Measurements from ENCODE around the gene VTCN1.
"Not testable (repeated sequence)": the region's sequence is repeated elsewhere in the genome, so short reads cannot be mapped to it uniquely, and the experiment has no call there.

VTCN1 gene, protein sequence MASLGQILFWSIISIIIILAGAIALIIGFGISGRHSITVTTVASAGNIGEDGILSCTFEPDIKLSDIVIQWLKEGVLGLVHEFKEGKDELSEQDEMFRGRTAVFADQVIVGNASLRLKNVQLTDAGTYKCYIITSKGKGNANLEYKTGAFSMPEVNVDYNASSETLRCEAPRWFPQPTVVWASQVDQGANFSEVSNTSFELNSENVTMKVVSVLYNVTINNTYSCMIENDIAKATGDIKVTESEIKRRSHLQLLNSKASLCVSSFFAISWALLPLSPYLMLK

DNA sequence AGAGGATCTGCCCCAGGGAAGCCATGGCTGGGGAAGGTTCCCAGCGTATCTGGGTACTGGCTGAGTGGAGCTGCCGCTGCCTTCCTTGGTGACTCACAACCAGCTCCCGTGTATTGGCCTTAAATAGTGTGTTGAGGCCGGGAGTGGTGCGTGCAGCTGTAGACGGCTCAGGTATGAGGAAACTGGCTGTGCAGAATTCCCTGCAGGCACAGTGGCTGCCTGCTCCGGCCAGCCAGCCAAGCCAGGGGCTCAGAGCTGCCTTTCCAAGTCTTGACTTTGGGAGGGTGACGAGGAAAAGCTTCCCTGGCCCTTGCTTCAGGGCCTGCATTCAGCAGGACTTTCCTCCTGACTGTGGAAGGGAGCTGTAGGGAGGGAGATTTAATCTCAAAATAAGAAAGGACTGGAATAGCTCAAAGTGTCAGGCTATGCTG, at the start of gene VTCN1:
Gene VTCN1, minus strand, starts transcription at position 97 of the 431 bp plus-strand sequence. Its CDS starts 72 bp downstream, at position 25.
- no peak for DNase-seq

DNA sequence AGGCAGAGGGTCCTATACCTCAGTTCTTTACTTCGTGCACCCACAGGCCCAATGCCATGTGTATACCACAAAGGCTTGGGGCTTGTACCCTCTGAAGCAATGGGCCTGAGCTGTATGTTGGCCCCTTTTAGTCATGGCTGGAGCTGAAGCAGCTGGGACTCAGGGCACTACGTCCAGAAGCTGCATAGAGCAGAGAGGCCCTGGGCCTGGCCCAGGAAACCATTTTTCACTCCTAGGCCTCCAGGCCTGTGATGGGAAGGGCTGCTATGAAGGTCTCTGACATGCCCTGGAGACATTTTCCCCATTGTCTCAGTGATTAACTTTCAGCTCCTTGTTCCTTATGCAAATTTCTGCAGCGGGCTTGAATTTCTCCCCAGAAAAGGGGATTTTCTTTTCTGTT, 48.1 kb upstream of the VTCN1 start:
- no peak for DNase-seq

DNA sequence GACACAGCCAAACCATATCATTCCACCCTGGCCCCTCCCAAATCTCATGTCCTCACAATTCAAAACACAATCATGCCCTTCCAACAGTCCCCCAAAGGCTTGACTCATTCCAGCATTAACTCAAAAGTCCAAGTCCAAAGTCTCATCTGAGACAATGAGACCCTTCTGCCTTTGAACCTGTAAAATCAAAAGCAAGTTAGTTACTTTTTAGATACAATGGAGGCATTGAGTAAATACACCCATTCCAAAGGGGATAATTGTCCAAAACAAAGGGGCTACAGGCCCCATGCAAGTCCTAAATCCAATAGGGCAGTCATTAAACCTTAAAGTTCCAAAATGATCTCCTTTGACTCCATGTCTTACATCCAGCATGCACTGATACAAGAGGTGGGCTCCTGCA, 47.3 kb upstream of the VTCN1 start:
- DNase-seq = not testable (repeated sequence)

DNA sequence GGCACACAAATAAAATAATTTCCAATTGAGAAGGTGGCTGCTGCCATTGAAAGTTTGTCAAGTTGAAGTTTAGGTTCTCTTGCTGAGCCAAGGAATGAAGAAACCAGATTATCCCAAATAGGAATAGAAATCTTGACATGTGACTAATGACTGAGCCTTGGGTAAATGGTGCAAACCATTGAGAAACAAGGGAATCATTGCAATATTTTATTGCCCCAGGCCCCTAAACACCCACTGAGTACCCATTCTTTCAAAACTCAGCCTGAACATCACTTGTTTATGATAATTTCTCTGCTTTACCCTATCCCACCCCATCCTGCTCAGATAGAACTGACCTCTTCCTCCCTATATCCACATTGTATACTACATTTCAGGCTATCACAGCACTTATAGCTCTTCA, 46.6 kb upstream of the VTCN1 start:
- no peak for DNase-seq

DNA sequence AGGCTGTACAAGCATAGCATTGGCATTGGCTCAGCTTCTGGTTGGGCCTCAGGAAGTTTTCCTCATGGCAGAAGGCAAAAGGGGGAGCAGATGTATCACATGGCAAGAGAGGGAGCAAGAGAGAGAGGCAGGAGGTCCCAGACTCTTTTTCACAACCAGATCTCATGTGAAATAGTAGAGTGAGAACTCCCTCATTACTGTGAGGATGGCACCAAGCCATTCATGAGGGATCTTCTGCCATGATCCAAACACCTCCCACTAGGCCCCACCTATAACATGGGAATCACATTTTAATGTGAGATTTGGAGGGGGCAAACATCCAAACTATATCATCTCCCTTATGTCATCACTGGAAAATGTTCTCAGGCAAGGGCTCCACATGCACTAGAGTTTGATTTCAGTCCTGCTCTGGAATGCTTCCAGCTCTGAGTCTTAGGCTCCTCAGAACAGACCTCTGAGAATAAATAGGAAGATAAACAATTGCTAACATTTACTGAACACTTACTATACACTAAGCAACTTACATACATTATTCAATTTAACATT, 39.4 kb upstream of the VTCN1 start:
- peak; percentile 23 for DNase-seq

DNA sequence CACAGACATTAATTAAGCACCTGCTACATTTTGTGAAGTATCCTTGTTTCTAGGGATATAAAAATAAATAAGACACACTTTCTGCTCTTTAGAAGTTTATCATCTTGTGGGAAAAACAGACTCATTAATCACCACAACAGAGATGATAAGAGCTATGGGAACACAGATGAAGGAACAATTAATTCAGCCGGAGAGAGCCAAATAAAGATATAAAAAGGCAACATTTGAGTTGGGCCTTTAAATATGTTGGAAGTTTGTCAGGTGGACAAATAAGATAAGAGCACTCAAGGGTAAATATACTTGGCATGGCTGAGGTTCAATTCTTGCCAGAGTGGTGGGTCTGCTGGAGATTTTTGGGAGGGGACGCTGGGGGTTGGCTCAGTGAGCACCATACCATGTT, 34.2 kb upstream of the VTCN1 start:
- DNase-seq = no peak

DNA sequence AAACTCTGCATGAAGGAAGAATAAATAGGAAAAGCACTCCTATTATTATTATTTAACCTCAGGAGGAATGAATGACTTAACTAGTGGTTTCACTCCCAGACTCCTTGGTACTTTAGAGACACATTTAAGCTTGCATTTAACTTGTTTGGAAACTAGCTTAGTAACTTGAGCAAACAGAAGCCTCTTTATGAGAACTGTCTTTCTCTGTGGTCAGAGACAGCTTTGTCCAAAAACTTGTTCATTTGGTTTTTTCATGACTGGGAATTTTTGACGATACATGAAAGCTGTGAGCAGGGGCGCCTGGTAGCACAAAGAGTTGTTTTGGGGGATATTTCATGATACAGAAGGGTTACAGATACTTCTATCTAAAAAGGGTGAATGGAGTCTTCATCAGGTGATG, 33.6 kb upstream of the VTCN1 start:
- no peak for DNase-seq

DNA sequence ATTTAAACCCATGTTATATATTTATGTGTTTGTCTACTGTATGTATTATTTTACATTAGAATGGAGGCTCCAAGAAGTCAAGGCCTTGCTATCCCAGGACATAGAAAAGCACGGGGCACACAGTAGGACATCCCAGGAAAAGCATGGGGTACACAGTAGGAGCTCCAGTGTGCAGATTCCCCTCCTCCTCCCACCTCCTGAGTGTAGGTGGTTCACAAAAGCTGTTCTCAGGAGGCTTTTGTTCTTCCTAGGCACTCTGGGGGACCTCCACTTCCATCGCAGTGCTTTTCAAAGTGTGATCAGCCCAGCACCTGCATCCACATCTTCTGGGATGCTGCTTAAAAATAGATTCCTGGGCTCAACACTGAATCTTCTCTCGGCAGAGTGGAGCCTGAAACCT, 30.8 kb upstream of the VTCN1 start:
- no peak for DNase-seq

DNA sequence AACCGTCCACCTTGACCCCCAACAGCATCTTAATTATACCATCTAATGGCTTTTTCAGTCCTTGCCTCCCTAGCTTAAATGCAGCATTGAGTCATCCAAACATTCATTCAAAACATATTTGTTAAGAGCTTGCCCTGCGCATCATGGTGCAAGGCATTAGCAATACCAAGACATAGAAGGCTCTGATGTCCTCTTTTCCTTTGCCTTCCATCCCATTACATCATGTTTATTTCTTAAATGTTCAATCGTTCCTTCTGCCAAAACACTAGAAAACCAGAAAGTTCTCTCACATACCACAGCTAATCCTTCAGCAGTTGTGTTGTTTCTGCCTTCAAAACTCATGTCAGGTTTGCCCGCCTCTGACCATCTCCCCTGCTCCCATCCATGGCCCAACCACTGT, 29.8 kb upstream of the VTCN1 start:
- no peak for DNase-seq

DNA sequence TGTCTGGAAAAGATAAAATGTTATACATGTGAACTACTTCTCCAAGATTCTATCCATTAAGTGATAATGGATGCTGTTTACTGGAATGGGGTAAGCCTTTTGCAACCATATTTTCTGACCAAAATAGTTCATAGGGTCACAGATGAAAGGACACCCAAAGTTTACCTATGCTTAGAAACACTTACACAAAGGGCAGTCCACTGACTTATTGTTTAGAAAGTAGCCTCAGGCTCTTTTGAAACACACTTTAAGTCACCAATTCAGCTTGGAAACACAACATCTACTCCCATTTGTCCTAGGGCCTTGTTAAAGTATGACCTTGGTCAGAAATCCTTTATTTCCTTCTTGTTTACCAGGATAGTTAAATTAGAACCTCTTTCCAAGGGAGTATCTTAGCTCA, 28.7 kb upstream of the VTCN1 start:
- DNase-seq = no peak

DNA sequence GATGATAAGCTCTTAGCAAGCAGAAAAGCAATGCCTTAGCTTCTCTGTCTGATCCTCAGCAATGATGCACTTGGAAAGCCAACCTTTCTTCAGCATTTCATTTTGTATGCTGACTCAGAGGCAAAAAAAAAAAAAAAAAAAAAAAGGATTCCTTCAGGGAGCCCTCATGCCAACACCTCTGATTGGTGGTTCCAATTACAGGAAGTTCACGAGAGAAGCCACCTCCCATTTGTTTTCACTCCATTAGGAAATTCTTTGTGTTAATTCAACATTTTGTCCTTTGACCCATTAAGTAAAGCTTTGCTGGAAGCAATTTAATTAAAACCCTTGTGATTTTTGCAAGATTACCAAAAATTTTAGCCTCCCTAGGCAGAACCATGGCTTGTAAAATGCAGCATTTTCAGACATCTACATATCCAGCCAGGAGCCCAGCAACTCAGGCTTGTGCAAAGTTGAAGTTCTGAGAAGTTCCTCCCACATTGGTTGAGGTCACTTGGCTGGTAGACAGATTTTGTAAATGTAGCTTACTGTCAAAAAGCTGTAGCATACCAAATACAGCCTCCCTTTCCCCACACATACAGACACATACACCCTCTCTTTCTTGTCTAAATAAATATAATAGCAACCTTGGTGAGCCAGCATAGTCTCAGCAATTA, 27.1 kb upstream of the VTCN1 start:
- DNase-seq = peak; percentile 39

DNA sequence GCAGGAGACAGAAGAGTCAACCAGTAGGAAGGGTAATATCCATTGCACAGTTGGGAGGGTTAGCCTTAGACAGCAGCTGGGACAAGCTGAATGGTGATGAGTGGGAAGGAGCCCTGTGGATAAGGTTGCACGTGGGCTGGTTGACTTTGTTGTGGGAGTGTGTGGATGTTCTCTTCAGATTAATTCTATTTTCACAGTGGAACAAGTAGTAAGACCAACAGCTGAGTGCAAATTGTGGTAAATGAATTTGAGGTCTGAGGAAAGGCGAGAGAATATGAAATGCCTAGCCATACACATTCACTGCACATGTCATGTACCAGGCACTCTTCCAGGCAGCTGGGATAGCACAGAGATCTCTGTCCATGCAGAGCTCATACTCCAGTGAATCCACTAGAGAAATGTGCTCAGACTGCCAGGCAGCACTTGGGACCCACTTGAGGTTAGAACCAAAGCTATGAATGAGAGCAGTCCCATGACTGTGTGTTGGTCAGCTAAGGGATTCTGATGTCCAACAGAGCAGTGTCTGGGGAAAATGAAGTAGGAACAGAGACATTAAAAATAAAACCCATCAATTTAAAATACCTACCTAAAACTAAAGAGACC, 25.2 kb upstream of the VTCN1 start:
- no peak for DNase-seq

DNA sequence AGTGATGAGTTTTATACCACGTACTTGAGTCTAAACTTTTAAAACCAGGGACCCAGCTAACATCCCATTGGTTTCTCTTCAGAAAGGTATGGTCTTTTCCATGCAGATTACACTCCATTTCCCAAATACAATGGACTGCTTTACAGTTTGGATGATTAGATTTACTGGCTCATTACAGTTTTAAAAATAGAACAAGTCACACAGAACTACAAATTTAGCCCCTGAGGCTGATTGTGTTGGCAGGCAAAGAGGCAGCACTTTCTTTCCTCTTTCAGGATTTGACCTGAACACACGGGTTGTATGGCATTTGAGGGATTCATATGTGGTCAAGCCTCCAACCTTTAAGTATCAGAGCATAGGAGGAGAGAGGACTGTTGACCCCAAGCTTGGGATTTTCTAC, 21.8 kb upstream of the VTCN1 start:
- DNase-seq = no peak

DNA sequence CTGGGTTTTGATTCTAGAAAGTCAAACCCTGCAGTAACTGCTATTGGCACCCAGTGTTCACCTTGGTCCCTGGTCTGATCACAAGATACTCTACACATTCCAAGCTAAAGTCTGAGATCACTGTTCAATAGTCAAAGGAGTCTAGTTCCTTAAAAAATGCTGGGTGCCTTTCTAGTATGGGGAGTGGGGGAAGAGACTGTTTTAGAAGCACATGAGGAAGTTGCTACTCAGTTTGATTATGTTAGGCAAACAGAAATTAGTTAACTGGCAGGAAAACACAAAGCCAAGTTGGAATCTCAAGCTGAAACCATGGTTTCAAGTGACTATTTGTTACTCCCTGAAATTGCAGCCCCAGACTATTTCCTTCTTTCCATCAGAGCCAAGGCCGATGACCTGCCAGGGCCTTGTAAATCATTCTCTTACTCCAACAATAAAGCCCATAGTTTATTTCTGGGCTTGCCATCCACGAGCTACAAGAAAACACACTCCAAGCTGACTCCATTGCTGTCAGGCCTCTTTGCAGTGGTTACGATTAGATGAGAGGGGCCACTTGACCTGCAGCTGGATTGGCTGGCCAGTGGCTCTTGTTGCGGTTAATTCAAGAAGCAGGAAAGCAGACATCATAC, 21.1 kb upstream of the VTCN1 start:
- DNase-seq = no peak

DNA sequence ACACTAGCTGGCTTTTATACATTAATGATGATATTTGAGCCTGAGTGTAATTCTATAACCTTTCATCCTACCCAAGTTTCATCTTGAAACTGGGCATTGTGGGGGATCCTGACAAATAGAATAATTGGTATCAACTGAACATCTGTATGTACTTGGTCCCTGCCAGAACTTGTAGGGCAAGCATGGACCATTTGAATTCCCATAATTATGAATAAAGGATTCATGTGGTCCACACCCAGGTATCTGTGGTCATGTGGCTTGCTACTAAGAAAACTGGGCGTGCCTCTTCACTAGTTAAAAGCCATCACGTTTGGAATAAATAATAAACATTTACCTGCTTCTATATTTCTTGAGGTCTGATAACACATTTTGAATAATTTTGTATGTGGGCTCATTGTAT, 20.6 kb upstream of the VTCN1 start:
- no peak for DNase-seq

DNA sequence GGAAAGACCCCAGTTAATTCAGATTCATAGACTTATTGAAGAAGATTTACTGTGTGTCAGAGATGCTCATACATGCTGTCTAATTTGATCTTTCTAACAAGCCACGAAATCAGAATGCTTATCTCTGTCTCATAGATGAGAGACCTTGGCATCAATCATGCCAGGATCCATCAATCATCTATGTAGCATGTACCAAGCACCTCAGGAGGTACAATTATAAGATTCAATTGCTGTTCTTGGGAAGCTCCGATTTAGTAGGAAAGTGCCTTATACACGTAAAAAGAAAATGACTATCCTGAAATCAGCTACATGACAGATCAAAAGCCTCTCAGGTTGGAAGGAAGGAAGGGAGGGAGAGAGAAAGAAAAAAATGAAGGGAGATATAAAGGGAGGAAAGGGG, 18.5 kb upstream of the VTCN1 start:
- DNase-seq = no peak

DNA sequence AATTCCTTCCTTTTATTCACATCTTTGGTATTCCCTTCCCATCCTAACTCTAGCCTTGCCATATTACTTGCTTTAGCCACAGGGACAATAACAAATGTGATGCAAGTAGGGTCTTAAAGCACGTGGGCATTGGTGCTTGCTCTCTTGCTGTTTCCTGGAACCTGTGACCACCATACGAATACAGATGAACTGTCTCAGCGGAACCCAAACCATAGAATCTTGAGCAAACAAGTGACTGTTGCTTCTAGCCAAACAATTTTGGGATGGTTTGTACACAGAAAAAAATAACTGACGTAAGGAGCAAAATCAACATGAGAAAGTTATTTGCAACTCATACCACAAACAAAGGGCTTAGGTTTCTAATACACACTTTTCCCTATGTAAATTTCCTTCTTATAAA, 15.2 kb upstream of the VTCN1 start:
- peak; percentile 4 for DNase-seq

DNA sequence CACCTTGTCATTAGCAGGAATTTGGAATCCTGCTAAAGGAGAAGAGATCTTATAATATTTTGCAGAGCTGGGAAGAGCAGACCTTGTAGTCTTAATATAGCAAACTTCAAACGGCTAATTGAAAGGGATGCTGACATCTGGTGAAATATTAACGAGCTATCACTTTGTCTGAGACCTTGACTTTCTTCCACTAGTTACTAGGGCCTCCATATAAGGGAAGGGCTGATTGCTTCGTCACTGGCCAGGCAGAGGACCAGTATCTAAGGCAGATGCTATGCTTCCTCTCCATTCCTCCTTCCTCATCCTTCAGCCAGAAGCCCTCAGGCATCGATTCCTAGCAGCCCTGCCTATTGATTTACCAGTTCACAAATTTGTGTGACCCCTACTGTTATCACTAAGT, 6.0 kb upstream of the VTCN1 start:
- no peak for DNase-seq

DNA sequence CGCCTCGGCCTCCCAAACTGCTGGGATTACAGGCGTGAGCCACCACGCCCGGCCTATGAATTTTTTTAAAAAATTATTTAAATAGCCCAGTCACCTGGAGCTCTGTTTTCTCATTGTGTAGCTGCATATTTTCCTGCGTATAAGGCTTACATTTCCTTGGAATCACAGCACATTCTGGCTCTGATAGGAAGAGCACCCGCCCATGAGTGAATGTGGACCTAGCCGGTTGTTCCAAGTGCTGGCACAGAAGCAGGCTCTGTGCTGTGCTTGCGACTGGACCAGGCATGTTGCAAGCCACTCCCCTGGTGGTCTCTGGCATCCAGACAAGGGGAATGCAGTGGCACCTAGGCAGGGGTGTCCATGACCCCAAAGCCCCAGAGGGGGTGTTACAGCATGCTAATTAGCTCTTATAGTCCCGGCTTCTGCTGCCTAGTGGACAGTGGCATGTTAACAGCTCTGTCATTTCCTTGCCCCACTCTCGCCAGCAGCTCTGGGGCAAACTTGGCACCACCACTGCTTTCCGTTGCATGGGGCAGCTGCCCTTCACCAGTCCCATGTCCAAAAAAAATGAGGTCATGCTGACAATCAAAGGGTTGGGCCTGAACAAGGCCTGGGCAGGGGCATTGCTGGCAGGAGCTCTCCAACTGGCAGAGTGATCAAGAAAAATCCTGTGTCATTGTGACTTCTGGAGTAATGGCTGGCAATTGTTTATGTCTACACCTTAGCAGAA, 5.2 kb upstream of the VTCN1 start:
- no peak for DNase-seq

DNA sequence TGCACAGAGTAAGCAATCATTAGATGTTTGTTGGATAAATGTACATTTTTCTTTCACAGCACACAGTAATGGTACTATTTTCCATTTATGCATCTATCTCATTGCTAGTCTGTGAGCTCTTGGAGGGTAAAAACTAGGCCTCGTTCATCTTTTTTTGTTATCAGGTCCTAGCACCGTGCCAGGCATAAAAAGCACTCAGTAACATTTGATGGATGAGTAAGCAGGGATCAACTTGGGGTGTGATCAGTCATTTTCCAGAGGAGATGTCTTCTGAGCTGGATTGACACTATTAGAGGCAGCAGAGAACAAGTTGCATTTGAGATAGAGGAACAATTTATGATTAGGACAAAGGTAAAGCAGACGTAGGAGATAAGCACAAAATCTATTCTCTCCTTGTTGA, 4.3 kb upstream of the VTCN1 start:
- no peak for DNase-seq

DNA sequence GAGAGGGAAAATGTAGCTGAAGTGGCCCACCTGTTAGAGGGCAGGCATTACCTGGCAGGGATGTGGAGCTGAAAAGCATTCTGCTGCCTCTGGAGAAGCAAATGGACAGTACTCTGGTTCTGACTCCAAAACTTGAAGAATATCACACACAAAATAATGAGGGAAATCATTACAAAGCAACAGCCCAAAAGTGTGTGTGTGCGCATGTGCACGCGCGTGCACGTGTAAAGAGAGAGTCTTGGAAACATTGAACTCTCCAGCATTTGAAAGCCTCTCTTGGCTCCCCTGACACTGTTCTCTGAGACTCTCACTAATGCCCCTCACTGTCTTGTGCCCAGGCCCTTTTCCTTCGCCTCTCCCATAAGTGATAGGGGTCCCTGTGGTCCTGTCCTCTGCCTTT, 2.3 kb upstream of the VTCN1 start:
- DNase-seq = no peak

DNA sequence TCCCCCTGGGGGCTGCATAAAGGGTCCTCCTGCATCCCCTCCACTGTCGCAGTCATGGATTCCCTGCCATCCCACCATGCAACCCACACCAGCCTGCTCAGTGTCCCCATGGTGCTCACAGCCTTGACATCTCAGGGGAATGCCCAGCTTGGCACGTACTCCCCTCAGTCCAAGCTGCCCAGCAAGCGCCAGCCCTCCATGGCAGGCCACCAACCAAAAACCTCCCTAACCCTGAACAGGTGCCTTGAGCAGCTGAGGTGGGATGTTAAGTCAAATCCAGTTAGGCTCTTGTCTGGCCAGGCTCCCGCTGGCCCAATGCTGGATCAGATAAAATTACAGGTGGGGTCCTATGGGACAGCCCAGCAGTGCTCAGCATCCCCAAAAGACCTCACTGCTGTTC, 341 bp downstream of the VTCN1 start:
- DNase-seq = no peak

DNA sequence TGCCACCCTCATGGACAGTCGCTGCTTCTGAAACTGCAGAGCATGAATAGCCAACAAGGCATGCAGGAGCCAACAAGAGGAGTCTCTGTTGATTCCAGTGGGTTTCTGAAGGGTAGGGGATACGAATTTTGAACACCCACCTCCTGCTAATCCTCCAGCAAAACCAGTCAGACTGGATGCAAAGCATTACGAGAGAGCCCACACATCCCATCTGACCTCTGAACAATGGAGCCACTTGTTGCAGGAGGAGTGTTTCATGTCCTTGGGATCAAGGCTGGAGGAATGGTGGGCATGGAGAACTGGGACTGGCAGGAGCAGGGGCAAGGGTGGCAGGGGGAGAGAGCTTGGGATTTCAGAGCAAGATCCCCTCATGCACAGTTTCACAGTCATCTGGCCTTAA, 1.6 kb downstream of the VTCN1 start:
- DNase-seq = no peak
